Endodermal cell (in vitro differentiated cells): Measurements from ENCODE around the gene SNRNP35. TPM values are rescaled to one million over a fixed set of nuclear protein-coding genes. Genes with fewer than 3 reads are reported as not detected.
A peak's percentile ranks its signal among the peaks of the same experiment; 100 is the strongest.

Experiments used
- DNase-seq: peaks from one replicate; pipeline ENCODE4 v3.0.0-alpha.2; 2017
- H3K27ac ChIP-seq: 2 replicates; pipeline ENCODE4 v1.5.1; 2013; ENCODE audit warnings: mild to moderate bottlenecking, low read depth, low read length, moderate library complexity
- H3K27me3 ChIP-seq: 2 replicates; pipeline ENCODE4 v1.6.1; 2013; ENCODE audit warnings: mild to moderate bottlenecking, low read length, moderate library complexity; ENCODE audit not compliant: insufficient read depth, control insufficient read depth, poor library complexity, severe bottlenecking
- H3K36me3 ChIP-seq: 2 replicates; pipeline ENCODE4 v1.7.0; 2013; ENCODE audit warnings: mild to moderate bottlenecking, low read length, moderate library complexity; ENCODE audit not compliant: control insufficient read depth, insufficient read depth
- H3K4me1 ChIP-seq: one replicate; pipeline ENCODE4 v1.7.0; 2013; ENCODE audit warnings: low read length; ENCODE audit not compliant: control insufficient read depth, insufficient read depth
- H3K4me3 ChIP-seq: 2 replicates; pipeline ENCODE4 v1.5.1; 2013; ENCODE audit warnings: mild to moderate bottlenecking, low read length, moderate library complexity
- H3K9ac ChIP-seq: 2 replicates; pipeline ENCODE4 v1.6.1; 2013; ENCODE audit warnings: mild to moderate bottlenecking, low read length, moderate library complexity; ENCODE audit not compliant: poor library complexity, severe bottlenecking; ENCODE audit errors: extremely low read depth
- H3K9me3 ChIP-seq: 2 replicates; pipeline ENCODE4 v1.6.1; 2013; ENCODE audit warnings: mild to moderate bottlenecking, low read length, moderate library complexity; ENCODE audit not compliant: control insufficient read depth
- H3K27ac Mint-ChIP-seq: 2 replicates; pipeline ENCODE4 v1.8.0; 2020; ENCODE audit warnings: mixed read lengths
- H3K27me3 Mint-ChIP-seq: 2 replicates; pipeline ENCODE4 v1.8.0; 2021; ENCODE audit warnings: mild to moderate bottlenecking, mixed read lengths; ENCODE audit not compliant: insufficient read depth
- H3K36me3 Mint-ChIP-seq: 2 replicates; pipeline ENCODE4 v1.8.0; 2020; ENCODE audit warnings: low read depth, mixed read lengths
- H3K4me1 Mint-ChIP-seq: 2 replicates; pipeline ENCODE4 v1.8.0; 2020; ENCODE audit warnings: mixed read lengths
- H3K4me3 Mint-ChIP-seq: 2 replicates; pipeline ENCODE4 v1.8.0; 2020; ENCODE audit warnings: mild to moderate bottlenecking, moderate library complexity, mixed read lengths
- H3K9me3 Mint-ChIP-seq: 2 replicates; pipeline ENCODE4 v1.8.0; 2020; ENCODE audit warnings: mild to moderate bottlenecking, mixed read lengths
- WGBS, 2 experiments: methylation state at CpG; one replicate each; pipeline versions ENCODE4 v1.1.5 to v1.1.7; 2013; ENCODE audit warnings: missing lambda C conversion rate in 2 of 2, mixed read lengths in 1 of 2; ENCODE audit not compliant: insufficient coverage in 1 of 2, insufficient read length in 1 of 2; 5-methylcytosine and 5-hydroxymethylcytosine counted together
- total RNA-seq, 2 donors: library from RNA; stranded (reverse); fragmentation: NEBNext Ultra II Directional in 1 of 2; extraction: Animal tissue kit (Norgen Biotek cat#: 25700) in 1 of 2; gene quantifications; 2 replicates in 1 of 2; 3 replicates in 1 of 2; pipeline ENCODE4 v1.2.1, GENCODE V29; 2021
- TF ChIP-seq, protein P1 (sequence below): fragments of 200-600 bp; sonication (generic); conservative IDR thresholded peaks from 2 replicates; pipeline ENCODE4 v1.5.0; 2021; ENCODE audit warnings: antibody characterized with exemption, mild to moderate bottlenecking

The SNRNP35 gene
- total RNA-seq, 2 donors from 2014 or later, result 17.9 to 24.9 TPM

DNA sequence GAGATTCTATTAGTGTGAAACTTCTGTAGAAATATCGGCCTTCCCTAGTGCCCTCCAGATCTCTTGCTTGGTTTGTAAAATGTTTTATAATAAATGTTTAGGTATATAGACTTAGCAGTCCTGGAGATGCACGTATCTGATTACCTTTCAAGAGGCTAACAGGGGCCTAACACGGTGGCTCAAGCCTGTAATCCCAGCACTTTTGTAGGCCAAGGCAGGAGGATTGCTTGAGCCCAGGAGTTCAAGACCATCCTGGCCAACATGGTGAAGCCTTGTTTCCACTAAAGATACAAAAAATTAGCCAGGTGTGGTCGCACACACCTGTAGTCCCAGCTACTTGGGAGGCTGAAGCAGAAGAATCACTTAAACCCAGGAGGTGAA lies 11.6 kb upstream of the SNRNP35 start:
- no peak for DNase-seq
- Mint-ChIP-seq H3K36me3 (no peaks in the 10 kb centered on the region), H3K27me3 (no peaks in the 10 kb centered on the region), H3K4me3 (no peak overlapping the region), H3K4me1 (peaks cover 7% of the 10 kb centered on the region), H3K27ac (peak overlapping the region; percentile 30), H3K9me3 (no peaks in the 10 kb centered on the region)
- 81 to 82% methylated on average over 4 of the region's 4 CpGs for WGBS, 2 experiments
- no peak overlapping the region for H3K9ac ChIP-seq
- no peak overlapping the region for H3K27ac ChIP-seq
- H3K4me3 ChIP-seq, result no peak overlapping the region
- TF ChIP-seq, protein P1, sequence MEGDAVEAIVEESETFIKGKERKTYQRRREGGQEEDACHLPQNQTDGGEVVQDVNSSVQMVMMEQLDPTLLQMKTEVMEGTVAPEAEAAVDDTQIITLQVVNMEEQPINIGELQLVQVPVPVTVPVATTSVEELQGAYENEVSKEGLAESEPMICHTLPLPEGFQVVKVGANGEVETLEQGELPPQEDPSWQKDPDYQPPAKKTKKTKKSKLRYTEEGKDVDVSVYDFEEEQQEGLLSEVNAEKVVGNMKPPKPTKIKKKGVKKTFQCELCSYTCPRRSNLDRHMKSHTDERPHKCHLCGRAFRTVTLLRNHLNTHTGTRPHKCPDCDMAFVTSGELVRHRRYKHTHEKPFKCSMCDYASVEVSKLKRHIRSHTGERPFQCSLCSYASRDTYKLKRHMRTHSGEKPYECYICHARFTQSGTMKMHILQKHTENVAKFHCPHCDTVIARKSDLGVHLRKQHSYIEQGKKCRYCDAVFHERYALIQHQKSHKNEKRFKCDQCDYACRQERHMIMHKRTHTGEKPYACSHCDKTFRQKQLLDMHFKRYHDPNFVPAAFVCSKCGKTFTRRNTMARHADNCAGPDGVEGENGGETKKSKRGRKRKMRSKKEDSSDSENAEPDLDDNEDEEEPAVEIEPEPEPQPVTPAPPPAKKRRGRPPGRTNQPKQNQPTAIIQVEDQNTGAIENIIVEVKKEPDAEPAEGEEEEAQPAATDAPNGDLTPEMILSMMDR, result no peak
- no peaks in the 10 kb centered on the region for H3K4me1 ChIP-seq
- no peaks in the 10 kb centered on the region for H3K36me3 ChIP-seq
- no peaks in the 10 kb centered on the region for H3K27me3 ChIP-seq
- no peaks in the 10 kb centered on the region for H3K9me3 ChIP-seq

DNA sequence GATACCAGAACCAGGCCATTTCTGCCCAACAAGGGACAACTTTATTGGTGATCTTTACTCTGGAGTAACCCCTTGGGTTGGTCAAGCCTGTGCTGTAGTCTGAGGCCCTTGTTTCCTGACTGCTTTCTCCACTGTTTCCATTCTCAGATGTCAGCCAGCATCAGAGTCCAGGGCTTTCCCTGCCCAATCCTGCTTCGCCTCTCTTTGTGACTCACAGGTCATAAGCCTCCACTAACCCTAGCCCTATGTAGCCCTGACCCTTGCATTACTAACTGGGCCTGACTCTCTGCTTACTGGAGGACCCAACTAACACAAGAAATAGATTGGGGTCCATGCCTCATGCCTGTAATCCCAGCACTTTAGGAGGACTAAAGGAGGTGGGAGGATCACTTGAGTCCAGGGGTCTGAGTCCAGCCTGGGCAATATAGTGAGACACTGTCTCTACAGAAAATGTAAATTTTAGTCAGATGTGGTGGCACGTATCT lies 8.6 kb upstream of the SNRNP35 start:
- Mint-ChIP-seq H3K27me3 (no peaks in the 10 kb centered on the region), H3K9me3 (no peaks in the 10 kb centered on the region), H3K4me1 (peaks cover 7% of the 10 kb centered on the region), H3K36me3 (no peaks in the 10 kb centered on the region), H3K4me3 (no peak overlapping the region), H3K27ac (no peak overlapping the region)
- no peaks in the 10 kb centered on the region for H3K27me3 ChIP-seq
- no peaks in the 10 kb centered on the region for H3K36me3 ChIP-seq
- H3K4me1 ChIP-seq, result no peaks in the 10 kb centered on the region
- no peak for DNase-seq
- H3K4me3 ChIP-seq, result no peak overlapping the region
- TF ChIP-seq, protein P1, result no peak
- WGBS, 2 experiments, result 90 to 97% methylated on average over 2 of the region's 2 CpGs
- no peak overlapping the region for H3K9ac ChIP-seq
- H3K27ac ChIP-seq, result no peak overlapping the region
- H3K9me3 ChIP-seq, result no peaks in the 10 kb centered on the region

DNA sequence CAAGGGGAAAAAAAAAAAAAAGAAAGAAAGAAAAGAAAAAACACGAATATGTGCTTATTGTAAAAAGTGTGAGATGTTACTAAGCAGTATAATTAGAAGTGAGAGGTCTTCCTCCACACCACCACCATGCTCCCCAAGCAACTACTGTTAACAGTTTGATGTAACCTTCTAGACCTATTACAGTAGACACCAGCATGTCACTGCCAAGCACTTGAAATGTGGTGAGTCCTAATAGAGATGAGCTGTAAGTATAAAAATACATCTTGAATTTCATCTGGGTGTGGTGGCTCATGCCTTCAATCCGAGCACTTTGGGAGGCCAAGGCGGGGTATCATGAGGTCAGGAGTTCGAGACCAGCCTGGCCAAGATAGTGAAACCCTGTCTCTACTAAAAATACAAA lies 8.1 kb upstream of the SNRNP35 start:
- H3K36me3 Mint-ChIP-seq, result no peaks in the 10 kb centered on the region

More for the DNA sequence above, 8.1 kb upstream of the SNRNP35 start:
- H3K9me3 ChIP-seq, result no peaks in the 10 kb centered on the region
- H3K9ac ChIP-seq, result no peak overlapping the region
- H3K27me3 ChIP-seq, result no peaks in the 10 kb centered on the region
- H3K27ac ChIP-seq, result no peak overlapping the region
- no peaks in the 10 kb centered on the region for H3K9me3 Mint-ChIP-seq
- no peaks in the 10 kb centered on the region for H3K4me1 ChIP-seq
- H3K4me1 Mint-ChIP-seq, result peaks cover 7% of the 10 kb centered on the region
- DNase-seq, result no peak
- H3K27ac Mint-ChIP-seq, result no peak overlapping the region
- TF ChIP-seq, protein P1, result no peak
- 88 to 96% methylated on average over 3 to 4 of the region's 4 CpGs for WGBS, 2 experiments
- no peak overlapping the region for H3K4me3 ChIP-seq
- H3K36me3 ChIP-seq, result no peaks in the 10 kb centered on the region
- H3K4me3 Mint-ChIP-seq, result no peak overlapping the region
- H3K27me3 Mint-ChIP-seq, result no peaks in the 10 kb centered on the region
